Measurements from ENCODE around the gene GRIP1. TPM values are rescaled to one million over a fixed set of nuclear protein-coding genes. Genes with fewer than 3 reads are reported as not detected.

GRIP1 gene
- total RNA-seq, 1 donor from 2014 or later: 0.47 TPM

GRCh38 chr12:66371982-66372381, 306.9 kb downstream of the GRIP1 start:
- no peak for TF ChIP-seq CTCF (IDR thresholded peaks at IDR 0.05; ENCODE audit: borderline replicate concordance)
- intact Hi-C loops (cut with micrococcal nuclease): no loop called here

GRCh38 chr12:66367015-66367667, 311.7 kb downstream of the GRIP1 start:
- DNase-seq: no peak
- no peaks in the 10 kb centered on the region for H3K4me1 ChIP-seq
- H3K4me3 ChIP-seq: no peak overlapping the region
- TF ChIP-seq CTCF (IDR thresholded peaks at IDR 0.05; ENCODE audit: borderline replicate concordance): no peak
- no peak overlapping the region for H3K27ac ChIP-seq (replicated peaks)
- intact Hi-C loops (cut with micrococcal nuclease): no loop called here
- no peaks in the 10 kb centered on the region for H3K36me3 ChIP-seq
- no peaks in the 10 kb centered on the region for H3K27me3 ChIP-seq (ENCODE audit: low read depth)
- H3K9me3 ChIP-seq (replicated peaks): no peaks in the 10 kb centered on the region

More at GRCh38 chr12:66371982-66372381, 306.9 kb downstream of the GRIP1 start:
- no peaks in the 10 kb centered on the region for H3K9me3 ChIP-seq (replicated peaks)
- no peaks in the 10 kb centered on the region for H3K4me1 ChIP-seq
- H3K27ac ChIP-seq (replicated peaks): no peak overlapping the region
- no peak overlapping the region for H3K4me3 ChIP-seq
- H3K36me3 ChIP-seq: no peaks in the 10 kb centered on the region
- peaks cover 4% of the 10 kb centered on the region for H3K27me3 ChIP-seq (ENCODE audit: low read depth)
- no peak for DNase-seq

- Histone ChIP-seq H3K9me3 (replicated peaks) (no peaks in the 10 kb centered on the region), H3K27ac (replicated peaks) (no peak overlapping the region), H3K36me3 (no peaks in the 10 kb centered on the region), H3K27me3 (ENCODE audit: low read depth) (no peaks in the 10 kb centered on the region), H3K4me3 (no peak overlapping the region), H3K4me1 (no peaks in the 10 kb centered on the region)
- DNase-seq: no peak
- TF ChIP-seq CTCF (IDR thresholded peaks at IDR 0.05; ENCODE audit: borderline replicate concordance): no peak
- intact Hi-C loops (cut with micrococcal nuclease): no loop called here
Measured at GRCh38 chr12:66365718-66366490, 313.0 kb downstream of the GRIP1 start.

GRCh38 chr12:66361703-66362102, 317.2 kb downstream of the GRIP1 start:
- Histone ChIP-seq H3K36me3 (no peaks in the 10 kb centered on the region), H3K9me3 (replicated peaks) (no peaks in the 10 kb centered on the region), H3K27me3 (ENCODE audit: low read depth) (no peaks in the 10 kb centered on the region), H3K4me1 (no peaks in the 10 kb centered on the region), H3K27ac (replicated peaks) (no peak overlapping the region), H3K4me3 (no peak overlapping the region)
- DNase-seq: no peak
- intact Hi-C loops (cut with micrococcal nuclease): no loop called here
- TF ChIP-seq CTCF (IDR thresholded peaks at IDR 0.05; ENCODE audit: borderline replicate concordance): no peak

- no peak for DNase-seq
- no peak overlapping the region for H3K27ac ChIP-seq (replicated peaks)
- H3K36me3 ChIP-seq: no peaks in the 10 kb centered on the region
- H3K27me3 ChIP-seq (ENCODE audit: low read depth): no peaks in the 10 kb centered on the region
- H3K4me1 ChIP-seq: no peaks in the 10 kb centered on the region
- intact Hi-C loops (cut with micrococcal nuclease): no loop called here
- no peak overlapping the region for H3K4me3 ChIP-seq
- TF ChIP-seq CTCF (IDR thresholded peaks at IDR 0.05; ENCODE audit: borderline replicate concordance): no peak
- no peaks in the 10 kb centered on the region for H3K9me3 ChIP-seq (replicated peaks)
Measured at GRCh38 chr12:66359300-66359699, 319.6 kb downstream of the GRIP1 start.
